Measurements from ENCODE around the gene SOX10.
A peak's percentile ranks its signal among the peaks of the same experiment; 100 is the strongest.

The SOX10 gene

DNA sequence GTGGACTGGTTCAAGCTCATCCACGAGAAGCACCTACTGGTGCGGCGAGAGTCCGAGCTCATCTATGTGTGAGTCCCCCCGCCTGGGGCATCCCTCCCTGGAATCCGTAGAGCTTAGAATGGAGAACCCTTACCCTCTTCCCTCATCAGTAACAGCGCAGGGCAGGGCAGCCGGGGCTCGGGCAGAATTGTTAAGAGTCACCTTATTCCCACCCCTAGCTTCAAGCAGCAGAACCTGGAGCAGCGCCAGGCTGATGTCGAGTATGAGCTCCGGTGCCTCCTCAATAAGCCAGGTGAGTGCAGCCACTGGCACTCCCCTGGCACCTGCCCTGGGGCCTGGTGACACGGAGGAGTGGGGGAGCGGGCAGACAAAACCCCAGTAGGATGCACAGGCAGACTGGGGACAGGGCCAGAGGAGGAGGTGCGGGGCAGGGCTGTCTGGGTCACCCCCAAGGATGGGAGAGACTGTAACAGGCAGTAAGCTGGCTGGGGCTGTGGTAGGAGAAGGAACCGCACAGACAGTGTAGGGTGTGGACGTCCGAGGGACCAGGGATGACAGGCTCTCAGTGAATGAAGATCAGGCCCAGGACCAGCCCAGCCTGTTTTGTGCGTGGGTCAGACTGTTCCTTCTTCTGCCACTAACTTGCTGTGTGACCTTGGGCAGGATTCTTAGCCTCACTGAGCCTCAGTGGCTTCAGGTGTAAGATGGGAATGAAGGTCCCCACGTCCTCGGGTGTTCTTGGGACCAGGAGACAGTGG is 51.4 kb downstream of the SOX10 start:
- peak in 1 of 2 experiments; percentile 45 for DNase-seq (ENCODE audit: low read depth in 1 of 2, low spot score in 1 of 2)
- TF ChIP-seq JUND (IDR thresholded peaks at IDR 0.05; ENCODE audit: low read depth): no peak
- in situ Hi-C loops (cut with HindIII; ENCODE audit: low pct_unique_long_range_greater_than_20kb, low sequenced_read_pairs): no loop called here

DNA sequence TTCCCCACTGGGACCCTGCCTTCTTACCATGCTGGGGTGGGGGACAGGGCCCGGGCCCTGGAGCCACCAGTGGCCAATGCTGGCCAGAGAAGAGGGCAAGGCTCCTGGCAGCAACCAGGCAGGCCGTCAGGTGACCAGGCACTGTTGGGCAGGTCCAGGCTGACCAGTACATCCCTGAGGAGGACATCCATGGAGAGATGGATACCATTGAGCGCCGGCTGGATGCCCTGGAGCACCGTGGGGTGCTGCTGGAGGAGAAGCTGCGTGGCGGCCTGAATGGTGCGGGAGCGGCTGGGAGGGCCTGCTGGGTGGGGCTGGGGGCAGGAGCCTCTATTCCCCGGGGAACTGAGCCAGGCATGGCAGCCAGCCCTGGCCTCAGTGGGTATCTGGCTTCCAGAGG is 52.0 kb downstream of the SOX10 start:
- in situ Hi-C loops (cut with HindIII; ENCODE audit: low pct_unique_long_range_greater_than_20kb, low sequenced_read_pairs): no loop called here

GRCh38 chr22:37931893-37932389 is 52.4 kb downstream of the SOX10 start:
- no peak for TF ChIP-seq JUND (IDR thresholded peaks at IDR 0.05; ENCODE audit: low read depth)
- DNase-seq (ENCODE audit: low read depth in 1 of 2, low spot score in 1 of 2): no peak
- in situ Hi-C loops (cut with HindIII; ENCODE audit: low pct_unique_long_range_greater_than_20kb, low sequenced_read_pairs): no loop called here

More for the DNA sequence above, 52.0 kb downstream of the SOX10 start:
- no peak for TF ChIP-seq JUND (IDR thresholded peaks at IDR 0.05; ENCODE audit: low read depth)
- DNase-seq (ENCODE audit: low read depth in 1 of 2, low spot score in 1 of 2): no peak

- in situ Hi-C loops (cut with HindIII; ENCODE audit: low pct_unique_long_range_greater_than_20kb, low sequenced_read_pairs): no loop called here
- DNase-seq (ENCODE audit: low read depth in 1 of 2, low spot score in 1 of 2): peak in 1 of 2 experiments; percentile 31
- no peak for TF ChIP-seq JUND (IDR thresholded peaks at IDR 0.05; ENCODE audit: low read depth)
These were observed 53.4 kb downstream of the SOX10 start for GRCh38 chr22:37930952-37931440.

GRCh38 chr22:37930270-37930951 is 53.9 kb downstream of the SOX10 start:
- peak; percentile 31 to 38 for DNase-seq (ENCODE audit: low read depth in 1 of 2, low spot score in 1 of 2)
- no peak for TF ChIP-seq JUND (IDR thresholded peaks at IDR 0.05; ENCODE audit: low read depth)
- in situ Hi-C loops (cut with HindIII; ENCODE audit: low pct_unique_long_range_greater_than_20kb, low sequenced_read_pairs): no loop called here

DNA sequence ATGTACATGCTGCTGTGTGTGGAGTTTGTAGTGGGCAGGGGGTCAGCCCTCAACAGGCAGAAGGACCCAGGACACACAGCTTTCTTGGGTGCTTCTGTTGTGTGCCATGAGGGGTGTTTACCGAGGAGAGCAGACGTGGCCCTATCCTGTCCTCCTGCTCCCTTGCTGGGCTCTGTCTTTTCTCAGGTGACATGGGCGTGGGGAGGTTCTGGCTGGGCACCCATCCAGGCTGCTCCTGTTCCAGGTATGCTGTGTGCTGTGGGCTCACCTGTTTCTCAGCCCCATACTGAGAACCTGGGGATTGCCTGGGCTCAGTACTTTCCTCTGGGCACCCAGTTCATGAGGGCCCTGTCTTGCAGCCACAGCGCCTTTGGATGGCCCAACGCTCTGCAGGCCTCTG is 55.0 kb downstream of the SOX10 start:
- DNase-seq (ENCODE audit: low read depth in 1 of 2, low spot score in 1 of 2): no peak
- in situ Hi-C loops (cut with HindIII; ENCODE audit: low pct_unique_long_range_greater_than_20kb, low sequenced_read_pairs): no loop called here
- no peak for TF ChIP-seq JUND (IDR thresholded peaks at IDR 0.05; ENCODE audit: low read depth)

- TF ChIP-seq JUND (IDR thresholded peaks at IDR 0.05; ENCODE audit: low read depth): no peak
- in situ Hi-C loops (cut with HindIII; ENCODE audit: low pct_unique_long_range_greater_than_20kb, low sequenced_read_pairs): no loop called here
- DNase-seq (ENCODE audit: low read depth in 1 of 2, low spot score in 1 of 2): no peak
These were observed 56.8 kb downstream of the SOX10 start for GRCh38 chr22:37927637-37927936.

DNA sequence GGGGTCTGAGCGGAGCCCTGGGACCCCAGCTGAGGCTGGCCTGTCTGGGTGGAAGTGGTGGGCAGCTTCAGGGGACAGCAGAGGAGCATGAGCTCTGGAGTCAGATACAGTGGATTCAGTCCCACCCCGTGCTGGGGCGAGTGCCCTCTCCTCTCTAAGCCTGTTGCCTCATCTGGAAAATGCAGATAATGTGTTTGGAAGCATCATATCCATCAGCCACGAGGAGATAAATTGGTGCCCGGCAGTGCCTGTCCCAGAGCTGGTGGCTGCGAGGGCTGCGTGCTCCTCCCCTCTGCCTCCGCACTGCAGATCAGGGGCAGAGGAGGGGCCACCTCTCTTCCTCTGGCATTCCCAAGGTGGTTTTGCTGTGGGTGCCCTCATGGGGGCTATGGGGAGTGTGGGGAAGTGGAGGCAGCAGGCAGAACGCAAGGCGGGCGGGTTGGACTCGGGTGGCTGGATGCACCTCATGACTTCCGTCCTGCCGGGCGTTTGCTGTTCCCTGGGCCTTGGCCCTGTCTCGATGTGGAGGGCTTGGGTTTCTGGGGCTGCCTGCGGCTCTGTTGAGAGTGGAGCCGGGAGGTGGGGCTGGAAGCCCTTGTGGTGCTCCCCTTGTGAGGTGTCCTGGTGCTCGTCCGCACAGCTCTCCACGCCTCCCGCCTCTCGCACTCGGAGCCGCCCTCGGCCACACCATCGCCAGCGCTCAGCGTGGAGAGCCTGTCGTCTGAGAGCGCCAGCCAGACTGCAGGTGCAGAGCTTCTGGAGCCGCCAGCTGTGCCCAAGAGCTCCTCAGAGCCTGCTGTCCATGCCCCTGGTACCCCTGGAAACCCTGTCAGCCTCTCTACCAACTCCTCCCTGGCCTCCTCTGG is 57.4 kb downstream of the SOX10 start:
- no peak for TF ChIP-seq JUND (IDR thresholded peaks at IDR 0.05; ENCODE audit: low read depth)
- no peak for DNase-seq (ENCODE audit: low read depth in 1 of 2, low spot score in 1 of 2)
- in situ Hi-C loops (cut with HindIII; ENCODE audit: low pct_unique_long_range_greater_than_20kb, low sequenced_read_pairs): no loop called here

DNA sequence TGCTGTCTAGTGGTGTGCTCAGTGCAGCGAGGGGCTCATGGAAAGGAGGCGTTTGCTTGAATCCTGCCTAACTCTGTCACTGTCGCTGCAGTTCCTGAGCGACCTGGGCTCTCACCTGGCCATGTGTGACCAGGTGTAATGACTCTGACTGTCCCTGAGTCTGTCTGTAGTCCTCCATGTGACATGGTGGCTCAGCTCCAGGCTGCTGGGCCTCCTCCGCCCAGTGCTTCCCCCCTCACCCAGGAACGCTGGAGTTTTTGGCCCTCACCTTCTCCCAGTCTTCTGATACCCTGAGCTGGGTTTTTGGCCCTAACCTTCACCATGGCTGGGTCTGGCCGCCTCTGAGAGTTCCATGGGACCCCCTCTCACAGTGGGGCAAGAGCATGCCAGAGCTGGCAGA is 58.0 kb downstream of the SOX10 start:
- no peak for DNase-seq (ENCODE audit: low read depth in 1 of 2, low spot score in 1 of 2)
- in situ Hi-C loops (cut with HindIII; ENCODE audit: low pct_unique_long_range_greater_than_20kb, low sequenced_read_pairs): no loop called here
- TF ChIP-seq JUND (IDR thresholded peaks at IDR 0.05; ENCODE audit: low read depth): no peak

GRCh38 chr22:37925767-37926166 is 58.6 kb downstream of the SOX10 start:
- no peak for DNase-seq (ENCODE audit: low read depth in 1 of 2, low spot score in 1 of 2)
- in situ Hi-C loops (cut with HindIII; ENCODE audit: low pct_unique_long_range_greater_than_20kb, low sequenced_read_pairs): no loop called here
- TF ChIP-seq JUND (IDR thresholded peaks at IDR 0.05; ENCODE audit: low read depth): no peak

DNA sequence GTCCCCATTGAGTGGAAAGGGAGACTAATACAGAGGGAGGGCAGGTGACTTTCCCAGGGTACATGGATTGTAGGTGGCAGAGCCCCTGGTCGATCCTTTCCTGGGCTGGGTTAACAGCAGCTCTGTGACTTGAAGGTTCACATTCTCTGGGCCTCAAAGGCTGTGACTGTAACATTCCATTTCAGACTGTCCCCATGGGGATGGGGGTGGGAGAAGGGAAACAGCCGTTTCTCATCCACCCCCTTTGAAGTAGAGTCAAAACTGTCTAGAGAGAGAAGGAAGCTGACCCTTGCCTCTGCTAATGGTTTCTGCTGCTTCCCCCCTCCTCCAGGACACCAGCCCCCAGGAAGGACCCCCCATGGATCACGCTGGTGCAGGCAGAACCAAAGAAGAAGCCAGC is 59.0 kb downstream of the SOX10 start:
- TF ChIP-seq JUND (IDR thresholded peaks at IDR 0.05; ENCODE audit: low read depth): no peak
- in situ Hi-C loops (cut with HindIII; ENCODE audit: low pct_unique_long_range_greater_than_20kb, low sequenced_read_pairs): no loop called here
- no peak for DNase-seq (ENCODE audit: low read depth in 1 of 2, low spot score in 1 of 2)

GRCh38 chr22:37924386-37925065 is 59.8 kb downstream of the SOX10 start:
- DNase-seq (ENCODE audit: low read depth in 1 of 2, low spot score in 1 of 2): no peak
- in situ Hi-C loops (cut with HindIII; ENCODE audit: low pct_unique_long_range_greater_than_20kb, low sequenced_read_pairs): no loop called here
- no peak for TF ChIP-seq JUND (IDR thresholded peaks at IDR 0.05; ENCODE audit: low read depth)
